GM18861 (cell line): ENCODE results near the gene VAPB.
"Not testable (repeated sequence)": the region's sequence is repeated elsewhere in the genome, so short reads cannot be mapped to it uniquely, and the experiment has no call there.

Source experiments
- ATAC-seq: cut with Tn5 transposase; IDR thresholded peaks from one replicate; pipeline ENCODE4 v1.9.1; 2021; ENCODE audit not compliant: unreplicated experiment

The VAPB gene

GRCh38 chr20:58388882-58389323 is at the start of gene VAPB:
Gene VAPB, plus strand, starts transcription at chr20:58389229. Its CDS starts 231 bp downstream, at chr20:58389460.
- peak; percentile 92 for ATAC-seq

GRCh38 chr20:58339741-58340140 is 49.3 kb upstream of the VAPB start:
- ATAC-seq: no peak

- ATAC-seq: no peak
These were observed 48.9 kb upstream of the VAPB start for GRCh38 chr20:58340151-58340550.

- no peak for ATAC-seq
These were observed 48.2 kb upstream of the VAPB start for GRCh38 chr20:58340853-58341252.

- ATAC-seq: no peak
These were observed 46.7 kb upstream of the VAPB start for GRCh38 chr20:58342104-58342945.

GRCh38 chr20:58344741-58345140 is 44.3 kb upstream of the VAPB start:
- no peak for ATAC-seq

GRCh38 chr20:58349570-58349969 is 39.5 kb upstream of the VAPB start:
- ATAC-seq: no peak

- no peak for ATAC-seq
These were observed 36.6 kb upstream of the VAPB start for GRCh38 chr20:58352468-58352867.

- no peak for ATAC-seq
These were observed 29.6 kb upstream of the VAPB start for GRCh38 chr20:58359441-58359840.

GRCh38 chr20:58360936-58361335 is 28.1 kb upstream of the VAPB start:
- no peak for ATAC-seq

- no peak for ATAC-seq
These were observed 27.4 kb upstream of the VAPB start for GRCh38 chr20:58361481-58362205.

- no peak for ATAC-seq
These were observed 26.9 kb upstream of the VAPB start for GRCh38 chr20:58362206-58362516.

GRCh38 chr20:58362970-58363369 is 26.1 kb upstream of the VAPB start:
- no peak for ATAC-seq

- no peak for ATAC-seq
These were observed 22.2 kb upstream of the VAPB start for GRCh38 chr20:58366866-58367265.

- no peak for ATAC-seq
These were observed 16.2 kb upstream of the VAPB start for GRCh38 chr20:58372806-58373205.

- not testable (repeated sequence) for ATAC-seq
These were observed 15.7 kb upstream of the VAPB start for GRCh38 chr20:58373296-58373695.

- ATAC-seq: no peak
These were observed 14.8 kb upstream of the VAPB start for GRCh38 chr20:58374027-58374850.

GRCh38 chr20:58374906-58375758 is 13.9 kb upstream of the VAPB start:
- ATAC-seq: no peak

GRCh38 chr20:58375759-58376352 is 13.2 kb upstream of the VAPB start:
- no peak for ATAC-seq

GRCh38 chr20:58377017-58377416 is 12.0 kb upstream of the VAPB start:
- ATAC-seq: no peak
